HG03565 (cell line): ENCODE data around the gene EVI5.
A peak's percentile ranks its signal among the peaks of the same experiment; 100 is the strongest.

Experiments
- ATAC-seq: cut with Tn5 transposase; IDR thresholded peaks from one replicate; pipeline ENCODE4 v1.9.1; 2021; ENCODE audit warnings: mild to moderate bottlenecking, moderate library complexity; ENCODE audit not compliant: unreplicated experiment

Gene EVI5

GRCh38 chr1:92784639-92785500, at the start of gene EVI5:
TSS of gene EVI5 (minus strand) at chr1:92785108. CDS start at chr1:92736546, 48,562 bp downstream.
- ATAC-seq = peak; percentile 89

GRCh38 chr1:92834617-92835016, 49.7 kb upstream of the EVI5 start:
- no peak for ATAC-seq

GRCh38 chr1:92833840-92834239, 48.9 kb upstream of the EVI5 start:
- ATAC-seq = no peak

GRCh38 chr1:92832537-92833114, 47.7 kb upstream of the EVI5 start:
- no peak for ATAC-seq

- peak; percentile 94 for ATAC-seq
Measured at GRCh38 chr1:92831762-92832536, 47.0 kb upstream of the EVI5 start, which contains the start of gene RPL5. TSS of gene RPL5 (plus strand) at chr1:92832040. CDS start at chr1:92832115, 75 bp downstream.

GRCh38 chr1:92831368-92831761, 46.5 kb upstream of the EVI5 start:
- no peak for ATAC-seq

GRCh38 chr1:92826792-92827191, 41.9 kb upstream of the EVI5 start:
- ATAC-seq = no peak

- no peak for ATAC-seq
Measured at GRCh38 chr1:92822879-92823278, 38.0 kb upstream of the EVI5 start.

- no peak for ATAC-seq
Measured at GRCh38 chr1:92820551-92820950, 35.6 kb upstream of the EVI5 start.

- no peak for ATAC-seq
Measured at GRCh38 chr1:92820024-92820423, 35.1 kb upstream of the EVI5 start.

GRCh38 chr1:92817986-92818764, 33.3 kb upstream of the EVI5 start:
- no peak for ATAC-seq

- ATAC-seq = no peak
Measured at GRCh38 chr1:92817137-92817697, 32.3 kb upstream of the EVI5 start.

- no peak for ATAC-seq
Measured at GRCh38 chr1:92816732-92817131, 31.8 kb upstream of the EVI5 start.

GRCh38 chr1:92808381-92808780, 23.5 kb upstream of the EVI5 start:
- no peak for ATAC-seq

GRCh38 chr1:92805216-92805615, 20.3 kb upstream of the EVI5 start:
- no peak for ATAC-seq

- no peak for ATAC-seq
Measured at GRCh38 chr1:92804721-92805201, 19.9 kb upstream of the EVI5 start.

GRCh38 chr1:92803140-92803887, 18.4 kb upstream of the EVI5 start:
- ATAC-seq = no peak

GRCh38 chr1:92797961-92798360, 13.1 kb upstream of the EVI5 start:
- no peak for ATAC-seq

- ATAC-seq = no peak
Measured at GRCh38 chr1:92797297-92797696, 12.4 kb upstream of the EVI5 start.

- no peak for ATAC-seq
Measured at GRCh38 chr1:92795166-92795565, 10.3 kb upstream of the EVI5 start.
